ENCODE measurements around the gene C5AR2.
A peak's percentile ranks its signal among the peaks of the same experiment; 100 is the strongest.

C5AR2 gene

DNA sequence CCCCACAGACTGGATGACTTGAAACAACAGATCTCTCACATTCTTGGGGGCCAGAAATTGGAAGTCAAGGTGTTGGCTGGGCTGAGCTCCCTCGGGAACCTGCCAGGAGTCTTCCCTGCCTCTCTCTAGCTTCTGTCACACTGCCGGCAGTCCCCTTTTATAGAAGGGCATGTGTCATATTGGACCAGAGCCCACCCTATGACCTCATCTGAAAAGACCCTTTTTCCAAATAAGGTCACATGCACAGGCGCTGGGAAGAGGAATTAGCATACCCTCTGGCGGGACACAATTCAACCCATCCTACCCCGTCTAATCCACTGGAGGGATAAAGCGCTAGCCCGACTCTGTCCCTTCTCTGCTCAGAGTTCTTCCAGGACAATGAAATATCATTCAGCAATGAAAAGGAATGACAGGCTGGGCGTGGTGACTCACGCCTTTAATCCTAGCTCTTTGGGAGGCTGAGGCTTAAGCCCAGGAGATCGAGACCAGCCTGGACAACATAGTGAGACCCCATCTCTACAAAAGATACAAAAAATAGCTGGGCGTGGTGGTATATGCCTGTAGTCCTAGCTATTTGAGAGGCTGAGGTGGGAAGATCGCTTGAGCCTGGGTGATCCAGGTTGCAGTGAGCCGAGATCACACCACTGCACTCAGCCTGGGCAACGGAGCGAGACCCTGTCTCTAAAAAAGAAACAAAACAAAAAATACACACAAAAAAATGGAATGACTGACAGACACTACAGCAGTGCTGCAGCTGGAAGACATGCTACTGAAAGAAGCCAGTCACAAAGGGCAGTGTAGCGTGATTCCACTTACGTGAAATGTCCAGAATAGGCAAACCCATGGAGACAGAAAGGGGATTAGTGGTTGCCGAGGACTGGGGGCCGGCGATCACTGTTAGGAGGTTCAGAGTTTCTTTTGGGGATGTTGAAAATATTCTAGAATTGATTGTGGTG is 58.8 kb downstream of the C5AR2 start:
- no peak for DNase-seq

DNA sequence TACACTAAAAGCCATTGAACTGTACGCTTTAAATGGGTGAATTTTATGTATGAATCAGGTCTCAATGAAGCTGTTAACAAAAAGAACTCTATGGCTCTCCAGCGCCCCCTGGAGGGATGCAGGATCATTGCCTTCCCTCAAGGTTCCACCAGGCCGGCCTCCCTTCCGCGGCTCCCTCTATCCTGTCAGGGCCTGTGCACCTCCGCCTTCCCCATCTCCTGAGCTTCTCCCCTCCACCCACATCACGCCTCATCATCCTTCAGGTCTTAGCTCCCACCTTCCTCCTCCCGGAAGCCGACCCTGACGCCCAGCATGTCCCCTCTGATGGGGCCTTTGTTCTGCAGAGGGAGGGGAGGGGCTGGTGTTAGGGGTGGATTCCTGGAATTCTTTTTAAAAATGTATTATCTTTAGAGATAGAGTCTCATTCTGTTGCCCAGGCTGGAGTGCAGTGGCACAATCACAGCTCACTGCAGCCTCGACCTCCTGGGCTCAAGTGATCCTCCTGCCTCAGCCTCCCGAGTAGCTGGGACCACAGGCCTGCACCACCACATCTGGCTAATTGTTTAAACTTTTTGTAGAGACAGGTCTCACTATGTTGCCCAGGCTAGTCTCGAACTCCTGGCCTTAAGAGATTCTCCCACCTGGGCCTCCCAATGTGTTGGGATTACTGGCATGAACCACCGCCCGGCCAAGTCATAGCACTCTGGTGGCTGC is 59.7 kb downstream of the C5AR2 start:
- DNase-seq, result peak; percentile 37

Data from SIG-M5 (cell line).